BLaER1 (cell line): ENCODE results near the gene GABRG3.

Source experiments
- H3K27ac ChIP-seq: shearing (Covaris generic); formaldehyde crosslinking; 2 replicates; pipeline ENCODE4 v1.8.1; 2022
- H3K27me3 ChIP-seq: shearing (Covaris generic); formaldehyde crosslinking; 2 replicates; pipeline ENCODE4 v1.8.1; 2022
- H3K36me3 ChIP-seq: shearing (Covaris generic); formaldehyde crosslinking; 2 replicates; pipeline ENCODE4 v1.8.1; 2022
- H3K4me1 ChIP-seq: shearing (Covaris generic); formaldehyde crosslinking; 2 replicates; pipeline ENCODE4 v1.8.1; 2022
- H3K4me2 ChIP-seq: shearing (Covaris generic); formaldehyde crosslinking; 2 replicates; pipeline ENCODE4 v1.8.1; 2022
- H3K4me3 ChIP-seq: shearing (Covaris generic); formaldehyde crosslinking; 2 replicates; pipeline ENCODE4 v1.8.1; 2022
- H3K9ac ChIP-seq: shearing (Covaris generic); formaldehyde crosslinking; 2 replicates; pipeline ENCODE4 v1.8.1; 2022
- H3K9me3 ChIP-seq: shearing (Covaris generic); formaldehyde crosslinking; 2 replicates; pipeline ENCODE4 v1.8.1; 2022
- H4K20me1 ChIP-seq: shearing (Covaris generic); formaldehyde crosslinking; 2 replicates; pipeline ENCODE4 v1.8.1; 2022
- Cebpa-rat ChIP-seq: shearing (Covaris generic); IDR thresholded peaks from 2 replicates; pipeline ENCODE4 v1.8.1; 2022

GABRG3 gene

DNA sequence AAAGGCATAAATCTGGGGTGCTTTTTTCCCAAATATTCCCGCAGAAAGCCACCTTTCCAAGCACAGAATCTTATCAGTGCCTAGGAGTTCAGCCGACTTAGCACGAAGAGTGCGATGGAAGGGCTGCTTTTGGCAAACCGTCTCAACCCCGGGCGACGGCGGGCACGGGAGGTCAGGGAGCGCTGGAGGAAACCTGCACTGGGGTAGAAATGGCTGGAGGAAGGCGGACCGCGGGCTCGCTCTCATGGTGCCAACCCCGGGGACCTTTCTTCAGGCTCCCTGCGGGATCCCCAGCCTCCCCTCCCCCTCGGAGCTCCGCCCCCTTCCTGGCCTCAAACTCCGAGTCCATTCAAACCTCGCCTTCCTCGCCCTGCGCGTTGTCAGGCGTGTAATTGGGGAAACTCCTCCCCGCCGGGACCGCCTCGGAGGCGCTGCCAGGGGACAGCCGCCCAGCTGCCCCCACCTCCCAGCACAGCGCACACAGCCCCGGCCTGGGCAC is at the start of gene GABRG3:
Gene GABRG3 (plus strand): TSS at position 470 of the 499 bp plus-strand sequence.
- H3K27ac ChIP-seq, result no peak within 1 kb of the TSS
- H3K27me3 ChIP-seq, result no peaks in the 10 kb centered on the region
- H4K20me1 ChIP-seq, result no peaks in the 10 kb centered on the region
- no peak within 1 kb of the TSS for H3K9ac ChIP-seq
- TF ChIP-seq Cebpa-rat, result no peak
- no peaks in the 10 kb centered on the region for H3K4me1 ChIP-seq
- H3K9me3 ChIP-seq, result peaks cover 25% of the 10 kb centered on the region
- no peak within 1 kb of the TSS for H3K4me2 ChIP-seq
- H3K36me3 ChIP-seq, result no peaks in the 10 kb centered on the region
- no peak within 1 kb of the TSS for H3K4me3 ChIP-seq

DNA sequence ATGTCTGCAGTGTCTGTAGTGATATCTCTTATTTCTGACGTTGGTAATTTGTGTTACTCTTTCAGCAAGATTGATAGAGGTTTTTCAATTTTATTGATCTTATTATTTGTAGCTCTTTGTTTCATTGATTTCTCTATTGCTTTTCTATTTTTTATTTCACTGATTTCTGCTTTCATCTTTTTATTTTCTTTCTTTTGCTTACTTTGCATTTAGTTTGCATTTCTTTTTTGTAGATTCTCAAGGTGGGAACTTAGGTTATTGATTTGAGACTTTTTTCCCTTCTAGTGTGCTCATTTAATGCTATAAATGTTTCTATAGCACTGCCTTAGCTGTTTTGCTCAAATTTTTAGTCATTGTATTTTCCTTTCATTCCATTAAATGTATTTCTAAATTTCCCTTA is 49.5 kb upstream of the GABRG3 start:
- Histone ChIP-seq H3K4me3 (no peak overlapping the region), H3K4me2 (no peak overlapping the region), H3K27ac (no peak overlapping the region), H3K9ac (no peak overlapping the region), H3K4me1 (no peaks in the 10 kb centered on the region), H3K27me3 (no peaks in the 10 kb centered on the region), H3K36me3 (no peaks in the 10 kb centered on the region), H4K20me1 (no peaks in the 10 kb centered on the region), H3K9me3 (peaks cover 15% of the 10 kb centered on the region)
- TF ChIP-seq Cebpa-rat, result no peak

DNA sequence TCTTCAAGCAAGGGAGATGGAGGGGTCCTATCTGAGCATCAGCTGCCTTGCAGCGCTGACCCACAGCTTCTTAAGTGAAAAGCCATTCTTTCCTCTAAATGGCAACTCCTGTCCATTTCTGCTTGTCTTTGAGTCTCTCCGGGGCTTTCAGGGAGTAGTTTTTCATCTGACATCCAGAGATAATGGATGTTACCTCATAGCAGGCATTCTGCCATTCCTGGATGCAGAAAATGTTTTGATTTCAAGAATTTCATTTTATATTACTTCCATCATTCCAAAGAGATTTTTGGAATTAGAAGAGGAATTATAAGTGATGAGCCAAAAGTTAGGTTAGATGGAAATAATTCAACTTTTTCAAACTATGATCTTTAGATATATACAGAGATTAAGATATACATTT is 44.9 kb upstream of the GABRG3 start:
- no peak overlapping the region for H3K9ac ChIP-seq
- H3K9me3 ChIP-seq, result no peaks in the 10 kb centered on the region
- no peaks in the 10 kb centered on the region for H3K27me3 ChIP-seq
- no peaks in the 10 kb centered on the region for H4K20me1 ChIP-seq
- no peaks in the 10 kb centered on the region for H3K4me1 ChIP-seq
- H3K4me2 ChIP-seq, result no peak overlapping the region
- no peak overlapping the region for H3K27ac ChIP-seq
- TF ChIP-seq Cebpa-rat, result no peak
- H3K36me3 ChIP-seq, result no peaks in the 10 kb centered on the region
- no peak overlapping the region for H3K4me3 ChIP-seq

DNA sequence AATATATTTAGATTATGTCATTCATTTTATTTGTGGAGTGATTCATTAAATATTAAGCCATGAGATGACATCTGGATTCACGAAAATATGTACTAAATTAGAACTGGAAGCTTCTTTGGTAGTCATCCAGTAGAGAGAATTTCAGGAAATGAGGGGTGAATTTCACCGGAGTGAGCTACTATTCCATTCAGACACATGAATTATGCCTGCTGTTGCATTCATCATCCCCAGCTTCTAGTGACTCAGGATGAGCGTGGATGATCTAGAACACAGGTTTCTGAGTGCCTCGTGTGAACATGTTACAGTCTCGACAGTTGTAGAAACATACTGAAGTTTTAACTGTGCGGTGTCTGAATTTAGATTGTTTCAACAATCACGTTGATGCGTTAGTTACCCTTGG is 42.9 kb upstream of the GABRG3 start:
- Histone ChIP-seq H3K9me3 (no peaks in the 10 kb centered on the region), H4K20me1 (no peaks in the 10 kb centered on the region), H3K9ac (no peak overlapping the region), H3K4me2 (no peak overlapping the region), H3K36me3 (no peaks in the 10 kb centered on the region), H3K4me3 (no peak overlapping the region), H3K27me3 (no peaks in the 10 kb centered on the region), H3K4me1 (no peaks in the 10 kb centered on the region), H3K27ac (no peak overlapping the region)
- TF ChIP-seq Cebpa-rat, result no peak

DNA sequence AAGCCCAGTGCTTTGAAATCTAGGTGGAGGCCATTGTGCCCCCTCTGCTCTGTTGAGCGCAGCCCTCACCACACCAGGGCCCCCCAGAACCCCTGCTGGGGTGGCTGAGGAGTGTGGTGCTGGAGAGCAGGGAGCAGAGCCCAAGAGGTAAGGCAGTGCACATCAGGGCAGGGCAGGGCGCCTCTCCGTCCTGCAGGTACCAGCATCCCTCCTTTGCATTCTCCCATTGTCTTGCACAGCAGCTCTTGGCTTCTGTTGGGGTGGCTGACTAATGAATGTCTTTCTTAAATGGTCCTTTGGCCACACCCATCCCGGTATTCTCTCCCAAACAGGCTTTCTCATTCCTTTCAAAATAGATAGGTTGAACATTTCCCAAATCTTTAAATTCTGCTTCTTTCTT is 41.4 kb upstream of the GABRG3 start:
- Histone ChIP-seq H3K4me3 (no peak overlapping the region), H3K27me3 (no peaks in the 10 kb centered on the region), H4K20me1 (no peaks in the 10 kb centered on the region), H3K27ac (no peak overlapping the region), H3K9me3 (no peaks in the 10 kb centered on the region), H3K4me1 (no peaks in the 10 kb centered on the region), H3K9ac (no peak overlapping the region), H3K4me2 (no peak overlapping the region), H3K36me3 (no peaks in the 10 kb centered on the region)
- TF ChIP-seq Cebpa-rat, result no peak

DNA sequence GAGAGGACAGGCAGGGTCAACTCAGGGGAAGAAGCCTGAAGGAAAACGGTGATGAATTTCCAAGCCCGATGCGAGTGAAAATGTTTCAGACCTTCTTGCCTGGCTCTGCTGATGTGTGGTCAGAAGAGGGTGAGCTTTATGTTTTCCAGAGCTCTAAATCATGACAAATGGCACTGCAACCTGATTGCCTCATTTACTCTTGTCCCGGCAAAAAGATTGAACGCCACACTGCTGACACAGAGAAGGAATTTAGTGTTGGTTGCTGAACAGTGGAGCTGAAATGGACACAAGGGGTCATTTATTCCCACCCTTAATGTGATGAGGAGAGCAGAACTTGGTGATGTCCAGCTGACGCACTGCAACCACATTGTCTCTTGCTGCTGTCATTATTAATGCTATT is 36.1 kb upstream of the GABRG3 start:
- Histone ChIP-seq H3K9ac (no peak overlapping the region), H3K4me3 (no peak overlapping the region), H3K9me3 (no peaks in the 10 kb centered on the region), H3K4me2 (no peak overlapping the region), H3K4me1 (no peaks in the 10 kb centered on the region), H3K27ac (no peak overlapping the region), H4K20me1 (no peaks in the 10 kb centered on the region), H3K36me3 (no peaks in the 10 kb centered on the region), H3K27me3 (no peaks in the 10 kb centered on the region)
- no peak for TF ChIP-seq Cebpa-rat

DNA sequence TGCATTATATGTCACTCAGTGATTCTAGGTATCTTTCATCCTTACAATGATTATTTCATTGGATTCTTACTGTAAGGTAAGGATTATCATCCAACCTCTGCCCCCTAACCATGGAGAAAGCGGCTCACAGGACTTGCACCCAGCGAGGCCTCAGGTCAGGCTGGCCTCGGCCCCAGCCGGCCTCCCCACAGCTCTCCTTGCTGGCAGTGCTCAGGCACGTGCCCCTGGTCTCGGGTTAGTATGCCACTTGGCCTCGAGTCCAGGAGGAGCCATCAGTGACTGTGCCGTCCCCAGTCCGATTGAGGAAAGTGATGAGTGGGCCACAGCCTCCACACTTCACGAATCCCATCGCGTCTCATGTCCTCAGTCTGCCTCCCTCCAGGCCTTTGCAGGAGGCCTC is 35.7 kb upstream of the GABRG3 start:
- Histone ChIP-seq H3K27ac (no peak overlapping the region), H4K20me1 (no peaks in the 10 kb centered on the region), H3K9me3 (no peaks in the 10 kb centered on the region), H3K9ac (no peak overlapping the region), H3K4me1 (no peaks in the 10 kb centered on the region), H3K36me3 (no peaks in the 10 kb centered on the region), H3K4me2 (no peak overlapping the region), H3K4me3 (no peak overlapping the region), H3K27me3 (no peaks in the 10 kb centered on the region)
- TF ChIP-seq Cebpa-rat, result no peak

DNA sequence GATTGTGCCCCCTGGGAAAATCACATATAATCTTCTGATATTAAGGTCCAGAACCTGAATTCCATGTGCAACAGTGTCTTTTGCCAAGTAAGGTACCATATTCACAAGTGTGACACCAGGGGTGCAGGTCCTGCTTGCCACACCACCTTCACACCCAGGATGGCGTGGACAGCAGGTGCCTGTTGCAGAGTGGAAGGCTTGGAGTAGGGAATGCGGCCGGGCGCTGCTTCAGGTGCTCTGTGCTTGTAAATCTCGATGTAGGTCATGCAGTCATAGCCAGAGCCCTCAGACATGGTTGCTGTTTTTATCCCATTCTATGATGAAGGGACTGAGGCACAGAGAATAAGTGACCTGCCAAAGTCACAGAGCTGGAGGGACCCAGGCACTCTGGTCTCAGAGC is 34.5 kb upstream of the GABRG3 start:
- no peak for TF ChIP-seq Cebpa-rat
- no peaks in the 10 kb centered on the region for H3K27me3 ChIP-seq
- no peak overlapping the region for H3K27ac ChIP-seq

DNA sequence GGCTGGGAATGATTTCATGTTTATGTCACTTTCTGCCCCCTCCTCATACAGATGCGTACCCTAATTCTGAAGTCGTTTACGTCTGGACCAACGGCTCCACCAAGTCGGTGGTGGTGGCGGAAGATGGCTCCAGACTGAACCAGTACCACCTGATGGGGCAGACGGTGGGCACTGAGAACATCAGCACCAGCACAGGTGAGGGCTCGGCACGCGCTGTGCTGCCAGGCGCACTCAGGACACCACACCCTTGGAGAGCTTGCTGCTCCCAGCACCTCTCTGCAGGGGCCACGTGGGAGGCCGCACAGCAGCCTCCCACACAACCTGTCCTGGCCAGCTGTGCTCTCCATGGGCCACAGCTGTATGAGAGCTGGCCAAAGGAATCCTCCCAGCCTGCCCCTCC is 33.8 kb upstream of the GABRG3 start:
- Histone ChIP-seq H3K4me1 (no peaks in the 10 kb centered on the region), H3K9me3 (no peaks in the 10 kb centered on the region), H3K27me3 (no peaks in the 10 kb centered on the region), H4K20me1 (no peaks in the 10 kb centered on the region), H3K27ac (no peak overlapping the region), H3K9ac (no peak overlapping the region), H3K4me3 (no peak overlapping the region), H3K4me2 (no peak overlapping the region), H3K36me3 (no peaks in the 10 kb centered on the region)
- no peak for TF ChIP-seq Cebpa-rat

More for the DNA sequence above, 34.5 kb upstream of the GABRG3 start:
- Histone ChIP-seq H3K9ac (no peak overlapping the region), H3K4me3 (no peak overlapping the region), H3K9me3 (no peaks in the 10 kb centered on the region), H3K36me3 (no peaks in the 10 kb centered on the region), H3K4me1 (no peaks in the 10 kb centered on the region), H4K20me1 (no peaks in the 10 kb centered on the region), H3K4me2 (no peak overlapping the region)

DNA sequence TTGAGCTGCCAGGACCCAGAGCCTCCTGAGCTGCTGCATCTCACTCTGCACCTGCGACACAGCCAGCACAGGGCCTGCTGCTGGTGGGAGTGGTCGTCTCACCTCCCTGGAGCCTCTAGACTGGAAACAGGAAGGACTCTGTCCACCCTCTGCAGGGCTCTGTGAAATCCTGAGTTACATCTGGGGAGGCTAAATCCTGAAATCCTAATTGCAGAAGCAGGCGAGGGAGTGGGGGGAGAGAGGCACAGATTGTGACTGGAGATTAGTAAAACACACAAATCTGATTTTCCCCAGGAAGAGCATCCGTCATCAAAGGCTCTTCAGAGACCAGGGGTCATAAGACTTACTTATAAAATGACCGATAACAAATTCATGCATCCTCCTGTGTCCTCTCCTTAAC is 31.6 kb upstream of the GABRG3 start:
- no peak overlapping the region for H3K4me3 ChIP-seq
- no peaks in the 10 kb centered on the region for H3K4me1 ChIP-seq
- H3K9ac ChIP-seq, result no peak overlapping the region
- H3K9me3 ChIP-seq, result no peaks in the 10 kb centered on the region
- H3K27ac ChIP-seq, result no peak overlapping the region
- TF ChIP-seq Cebpa-rat, result no peak
- no peak overlapping the region for H3K4me2 ChIP-seq
- H4K20me1 ChIP-seq, result no peaks in the 10 kb centered on the region
- no peaks in the 10 kb centered on the region for H3K36me3 ChIP-seq
- H3K27me3 ChIP-seq, result no peaks in the 10 kb centered on the region

DNA sequence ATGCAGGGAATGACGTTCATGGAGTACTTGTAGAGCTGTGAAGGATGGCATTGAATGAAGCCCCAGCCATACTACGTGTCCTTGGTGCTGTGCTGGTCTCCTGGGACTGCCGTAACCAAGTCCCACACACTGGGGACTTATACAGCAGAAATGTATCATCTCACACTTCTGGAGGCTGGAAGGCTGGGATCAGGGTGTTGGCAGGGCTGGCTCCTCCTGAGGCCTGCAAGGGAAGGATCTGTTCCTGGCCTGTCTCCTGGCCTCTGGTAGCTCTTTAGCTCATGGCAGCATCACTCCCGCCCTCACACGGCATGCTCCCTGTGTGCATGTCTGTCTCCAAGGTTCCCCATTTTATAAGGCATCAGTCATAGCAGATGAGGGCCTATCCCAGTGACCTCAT is 29.5 kb upstream of the GABRG3 start:
- TF ChIP-seq Cebpa-rat, result no peak
- no peak overlapping the region for H3K27ac ChIP-seq
- H3K4me2 ChIP-seq, result no peak overlapping the region
- no peaks in the 10 kb centered on the region for H3K9me3 ChIP-seq
- no peaks in the 10 kb centered on the region for H3K27me3 ChIP-seq
- no peaks in the 10 kb centered on the region for H3K4me1 ChIP-seq
- no peaks in the 10 kb centered on the region for H4K20me1 ChIP-seq
- no peaks in the 10 kb centered on the region for H3K36me3 ChIP-seq
- H3K4me3 ChIP-seq, result no peak overlapping the region
- H3K9ac ChIP-seq, result no peak overlapping the region
